HepG2 (cell line): ENCODE results near the gene PELI2. TPM values are rescaled to one million over a fixed set of nuclear protein-coding genes. Genes with fewer than 3 reads are reported as not detected.

ENCODE experiments used
- ATAC-seq: fragments of 200-7000 bp; cut with Tn5 transposase; 3 replicates; pipeline ENCODE4 v1.9.1; 2020; ENCODE audit warnings: mild to moderate bottlenecking, moderate library complexity
- BruUV-seq: library from RNA; stranded (reverse); fragments of 400-500 nt; replicated peaks from 2 replicates; lab custom pipeline; 2021; lab: Mats Ljungman, UMichigan
- CTCF ChIA-PET: fragments of 300-600 bp; formaldehyde crosslinking; extraction: SDS; loops from one replicate; lab custom pipeline; 2021; ENCODE audit warnings: low total read pairs, inconsistent platforms, low intra/inter-chr PET ratio; lab: Yijun Ruan, JAX
- POLR2A ChIA-PET: fragments of 350-600 bp; sonication (Branson Sonifier 250); formaldehyde crosslinking; loops from one replicate; lab custom pipeline; 2020; ENCODE audit warnings: antibody characterized with exemption, inconsistent platforms; lab: Yijun Ruan, JAX
- DNase-seq: peaks from one replicate; pipeline ENCODE4 v3.0.0-alpha.2; 2015; ENCODE audit warnings: low spot score
- FAIRE-seq: peaks from 3 replicates; lab custom pipeline; 2011; peaks lifted over from hg19 to GRCh38; lab: Jason Lieb, UNC
- H2AFZ ChIP-seq: one replicate; pipeline ENCODE4 v1.6.1; 2011; ENCODE audit warnings: low read length, inconsistent platforms
- H3K27ac ChIP-seq: fragments of 300-600 bp; 3 replicates; pipeline ENCODE4 v1.8.0; 2011; ENCODE audit warnings: mixed run types, mild to moderate bottlenecking, mixed read lengths, low read length, inconsistent platforms; ENCODE audit not compliant: insufficient read depth; ENCODE audit errors: extremely low read length
- H3K27me3 ChIP-seq, 2 experiments: fragments of 200-600 bp in 1 of 2; 2 replicates in 1 of 2; 3 replicates in 1 of 2; pipeline versions ENCODE4 v1.6.0 to v1.8.0; 2011; ENCODE audit warnings: low read length in 2 of 2, mild to moderate bottlenecking in 2 of 2, moderate library complexity in 2 of 2, inconsistent platforms in 1 of 2; ENCODE audit not compliant: insufficient read depth in 2 of 2, control insufficient read depth in 1 of 2
- H3K36me3 ChIP-seq, 2 experiments: fragments of 200-600 bp in 1 of 2; replicated peaks in 1 of 2; 2 replicates in 1 of 2; 3 replicates in 1 of 2; pipeline versions ENCODE4 v1.5.1 to v1.8.0; 2011; ENCODE audit warnings: low read length in 2 of 2, inconsistent platforms in 1 of 2; ENCODE audit not compliant: insufficient read depth in 2 of 2, control insufficient read depth in 1 of 2
- H3K4me1 ChIP-seq: 2 replicates; pipeline ENCODE4 v1.5.1; 2012; ENCODE audit warnings: low read length, inconsistent platforms; ENCODE audit not compliant: insufficient read depth
- H3K4me2 ChIP-seq: 2 replicates; pipeline ENCODE4 v1.6.0; 2011; ENCODE audit warnings: low read depth, low read length, inconsistent platforms
- H3K4me3 ChIP-seq, 3 experiments: fragments of 200-600 bp in 1 of 3; sonication (generic), shearing (Covaris generic) in 1 of 3; replicated peaks in 1 of 3; 2 replicates each; pipeline ENCODE4 v1.5.1; 2011 to 2016; ENCODE audit warnings: low read length in 3 of 3, inconsistent platforms in 2 of 3, low read depth in 2 of 3, mild to moderate bottlenecking in 2 of 3, control low read depth in 1 of 3, mixed read lengths in 1 of 3; ENCODE audit not compliant: insufficient read depth in 1 of 3
- H3K79me2 ChIP-seq: one replicate; pipeline ENCODE4 v1.6.1; 2011; ENCODE audit warnings: low read length, inconsistent platforms; ENCODE audit not compliant: insufficient read depth
- H3K9ac ChIP-seq: 2 replicates; pipeline ENCODE4 v1.6.0; 2011; ENCODE audit warnings: mild to moderate bottlenecking, low read depth, low read length, inconsistent platforms; ENCODE audit not compliant: insufficient read depth
- H3K9me3 ChIP-seq: 2 replicates; pipeline ENCODE4 v1.5.1; 2012; ENCODE audit warnings: mild to moderate bottlenecking, low read length
- H4K20me1 ChIP-seq: 2 replicates; pipeline ENCODE4 v1.6.0; 2011; ENCODE audit warnings: inconsistent platforms, mild to moderate bottlenecking, low read length, moderate library complexity; ENCODE audit not compliant: insufficient read depth
- ADNP ChIP-seq: sonication (generic); formaldehyde crosslinking; IDR thresholded peaks from 2 replicates; pipeline ENCODE4 v1.4.0; 2020; ENCODE audit warnings: missing genetic modification reagents
- ETV5 ChIP-seq: IDR thresholded peaks from 2 replicates; pipeline ENCODE4 v1.6.1; 2018; ENCODE audit warnings: missing biosample characterization, missing genetic modification reagents, inconsistent platforms, borderline replicate concordance
- HDAC1 ChIP-seq: sonication (generic); formaldehyde crosslinking; IDR thresholded peaks from 2 replicates; pipeline ENCODE4 v1.5.1; 2020; ENCODE audit warnings: mild to moderate bottlenecking, missing genetic modification reagents
- MXD4 ChIP-seq: IDR thresholded peaks from 2 replicates; pipeline ENCODE4 v1.6.1; 2016; ENCODE audit warnings: mild to moderate bottlenecking, missing biosample characterization, missing genetic modification reagents
- TCF7 ChIP-seq: sonication (generic); IDR thresholded peaks from 2 replicates; pipeline ENCODE4 v1.6.1; 2016; ENCODE audit warnings: antibody characterized with exemption, low read depth
- ZEB1 ChIP-seq: IDR thresholded peaks from 2 replicates; pipeline ENCODE4 v1.6.1; 2012; ENCODE audit warnings: mild to moderate bottlenecking, low read depth, inconsistent platforms; ENCODE audit not compliant: insufficient replicate concordance
- ZNF160 ChIP-seq: sonication (generic); formaldehyde crosslinking; IDR thresholded peaks from 2 replicates; pipeline ENCODE4 v1.8.0; 2022; ENCODE audit warnings: mild to moderate bottlenecking, inconsistent platforms, missing genetic modification reagents
- ZNF382 ChIP-seq: sonication (generic); formaldehyde crosslinking; IDR thresholded peaks from 2 replicates; pipeline ENCODE4 v1.5.0; 2020; ENCODE audit warnings: missing genetic modification reagents, mild to moderate bottlenecking, borderline replicate concordance
- ZNF557 ChIP-seq: sonication (generic); formaldehyde crosslinking; IDR thresholded peaks from 2 replicates; pipeline ENCODE4 v1.4.0; 2020; ENCODE audit warnings: missing genetic modification reagents
- ZNF747 ChIP-seq: sonication (generic); formaldehyde crosslinking; IDR thresholded peaks from 2 replicates; pipeline ENCODE4 v1.8.1; 2023; ENCODE audit warnings: missing genetic modification reagents, mild to moderate bottlenecking, borderline replicate concordance
- ZNF883 ChIP-seq: sonication (generic); formaldehyde crosslinking; IDR thresholded peaks from 2 replicates; pipeline ENCODE4 v1.5.1; 2020; ENCODE audit warnings: mild to moderate bottlenecking, missing genetic modification reagents; ENCODE audit errors: not compliant biosample characterization
- WGBS: methylation state at CpG from one replicate; pipeline ENCODE4 v1.1.6; 2017; ENCODE audit warnings: low lambda C conversion rate; 5-methylcytosine and 5-hydroxymethylcytosine counted together
- in situ Hi-C: cut with HindIII; loops from 2 replicates; pipeline ENCODE4 v1.10.0; 2017; ENCODE audit warnings: low pct_unique_long_range_greater_than_20kb; ENCODE audit not compliant: extremely low pct_ligation_motif_present
- intact Hi-C: fragments of 100-400 bp; cut with micrococcal nuclease; formaldehyde crosslinking; loops from one replicate; pipeline ENCODE4 v1.10.0; 2022; ENCODE audit not compliant: unreplicated experiment
- polyA plus RNA-seq, 8 experiments: library from polyadenylated mRNA; depleted of rRNA in 3 of 8; stranded (reverse) in 7 of 8; unstranded in 1 of 8; fragments of >200 nt; fragmentation: Illumina TruSeq in 4 of 8; extraction: Trizol in 4 of 8; gene quantifications; 2 replicates each; pipeline versions ENCODE4 v1.2.1 to v1.2.3, GENCODE V29; 2011 to 2016; ENCODE audit warnings: low read depth in 4 of 8, missing spikeins in 1 of 8, mixed read lengths in 1 of 8; ENCODE audit not compliant: insufficient read depth in 1 of 8
- total RNA-seq, 5 experiments: library from RNA; depleted of rRNA; stranded (reverse); fragments of >200 nt; fragmentation: Illumina TruSeq; extraction: Trizol; gene quantifications; 2 replicates each; pipeline ENCODE4 v1.2.3, GENCODE V29; 2016; ENCODE audit warnings: low read depth in 1 of 5

PELI2 gene
- total and polyA plus RNA-seq, 2 of the 13 experiments (the other 11 are each of a cell fraction or from before 2014, with no cell fraction given), result 0.07 TPM; not detected in 1

- H3K36me3 ChIP-seq, result no peaks in the 10 kb centered on the region
- DNase-seq (no peak), ATAC-seq (no peak), FAIRE-seq (no peak)
- in situ Hi-C loops (loop anchor here (25.0 kb wide), 1 partner anchor 630 kb away; no protein-coding TSS in a partner anchor), intact Hi-C loops (loop anchor here (5.0 to 10.0 kb wide), 2 partner anchors 608 to 905 kb away; no protein-coding TSS in a partner anchor)
- ChIA-PET POLR2A (no interaction called here), CTCF (no interaction called here)
- no peak overlapping the region for H3K27ac ChIP-seq
- H3K4me3 ChIP-seq, result no peak overlapping the region
- H2AFZ ChIP-seq, result no peak overlapping the region
- H3K79me2 ChIP-seq, result no peaks in the 10 kb centered on the region
- no peaks in the 10 kb centered on the region for H3K4me1 ChIP-seq
- peaks cover 0 to 5% of the 10 kb centered on the region in 2 experiments; a peak in 3 of 5 replicates for H3K27me3 ChIP-seq
- no peaks in the 10 kb centered on the region for H3K9me3 ChIP-seq
- no peak overlapping the region for H3K9ac ChIP-seq
- H4K20me1 ChIP-seq, result no peaks in the 10 kb centered on the region
- BruUV-seq, result no TSS peak
- H3K4me2 ChIP-seq, result no peak overlapping the region
- no peak for TF ChIP-seq ZNF160
- WGBS, result 0% methylated on average over 5 of the region's 5 CpGs
Measured at GRCh38 chr14:56342494-56342942, 224.3 kb downstream of the PELI2 start.

DNA sequence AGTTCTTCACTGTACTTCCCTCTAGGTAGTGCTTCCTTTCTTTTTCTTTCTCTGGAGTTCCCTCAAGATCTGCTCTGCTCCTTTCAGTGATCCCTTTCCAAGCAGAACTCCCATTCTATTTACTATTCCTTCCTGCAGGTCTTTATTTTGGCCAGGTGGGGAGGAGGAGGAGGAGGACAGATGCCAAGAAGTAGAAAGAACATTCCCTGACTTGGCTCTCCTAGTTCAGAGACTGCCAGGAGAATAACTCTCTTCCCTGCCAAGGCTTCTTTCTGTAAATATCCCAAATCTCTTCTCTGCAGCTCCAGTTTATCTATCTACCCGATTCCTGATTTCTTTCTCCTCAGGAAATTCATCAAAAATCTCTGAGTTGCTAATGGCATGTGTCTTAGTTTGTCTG lies 231.7 kb downstream of the PELI2 start:
- BruUV-seq, result no TSS peak
- Histone ChIP-seq H2AFZ (no peak overlapping the region), H3K4me2 (no peak overlapping the region), H3K4me3 (no peak overlapping the region), H3K79me2 (no peaks in the 10 kb centered on the region), H3K27ac (no peak overlapping the region), H3K9me3 (no peaks in the 10 kb centered on the region), H3K36me3 (no peaks in the 10 kb centered on the region), H3K9ac (no peak overlapping the region), H3K27me3 (no peaks in the 10 kb centered on the region), H4K20me1 (no peaks in the 10 kb centered on the region), H3K4me1 (no peaks in the 10 kb centered on the region)
- FAIRE-seq (no peak), DNase-seq (no peak), ATAC-seq (no peak)
- CTCF ChIA-PET, result no interaction called here
- 0% methylated on average over 1 of the region's 1 CpG for WGBS
- TF ChIP-seq ZNF747 (CRISPR knock-in tag) (no peak), ZNF883 (no peak), ETV5 (CRISPR knock-in tag) (no peak), TCF7 (no peak), ADNP (CRISPR knock-in tag) (no peak), ZEB1 (no peak), MXD4 (CRISPR knock-in tag) (no peak), ZNF557 (no peak), ZNF382 (CRISPR knock-in tag) (no peak), HDAC1 (no peak)
- POLR2A ChIA-PET, result no interaction called here
- in situ Hi-C loops (loop anchor here (25.0 kb wide), 1 partner anchor 638 kb away; no protein-coding TSS in a partner anchor), intact Hi-C loops (loop anchor here (10.0 kb wide), 1 partner anchor 615 kb away; no protein-coding TSS in a partner anchor)
